ENCODE results near the gene CPE.

GRCh38 chr4:165393704-165394103 is 14.9 kb downstream of the CPE start:
- TF ChIP-seq POLR2A (IDR thresholded peaks at IDR 0.05) = no peak
- no peak for TF ChIP-seq CTCF (IDR thresholded peaks at IDR 0.05)

Data from adrenal gland (tissue), 5 donors.